Measurements from ENCODE around the gene TRIM17. TPM values are rescaled to one million over a fixed set of nuclear protein-coding genes. Genes with fewer than 3 reads are reported as not detected.

The TRIM17 gene
- total and polyA plus RNA-seq, 2 of the 13 experiments (the other 11 are each of a cell fraction or from before 2014, with no cell fraction given), result 0.32 to 0.64 TPM

GRCh38 chr1:228393811-228394570 is 22.7 kb downstream of the TRIM17 start:
- H3K9ac ChIP-seq (ENCODE audit: insufficient read depth, low read depth, low read length), result no peak overlapping the region
- TF ChIP-seq MAF1 (CRISPR knock-in tag; IDR thresholded peaks at IDR 0.05; ENCODE audit: borderline replicate concordance) (no peak), ZNF704 (CRISPR knock-in tag; IDR thresholded peaks at IDR 0.05; ENCODE audit: borderline replicate concordance) (no peak), TEF (CRISPR knock-in tag; IDR thresholded peaks at IDR 0.05) (no peak), STAG1 (CRISPR knock-in tag; IDR thresholded peaks at IDR 0.05) (no peak), RFX5 (IDR thresholded peaks at IDR 0.05; ENCODE audit: low read depth, low read length) (no peak), ZNF432 (CRISPR knock-in tag; IDR thresholded peaks at IDR 0.05; ENCODE audit: borderline replicate concordance) (no peak), ZNF431 (CRISPR knock-in tag; IDR thresholded peaks at IDR 0.05; ENCODE audit: borderline replicate concordance, low read depth) (no peak), RXRB (CRISPR knock-in tag; IDR thresholded peaks at IDR 0.05; ENCODE audit: borderline replicate concordance) (no peak), ZNF747 (CRISPR knock-in tag; IDR thresholded peaks at IDR 0.05; ENCODE audit: borderline replicate concordance) (no peak), TOE1 (CRISPR knock-in tag; IDR thresholded peaks at IDR 0.05) (no peak), ZNF546 (CRISPR knock-in tag; conservative IDR thresholded peaks at IDR 0.05) (no peak), RORA (CRISPR knock-in tag; IDR thresholded peaks at IDR 0.05) (no peak), MYNN (CRISPR knock-in tag; IDR thresholded peaks at IDR 0.05; ENCODE audit: low read depth) (no peak), ZNF280B (CRISPR knock-in tag; IDR thresholded peaks at IDR 0.05; ENCODE audit: borderline replicate concordance) (no peak), ZNF496 (CRISPR knock-in tag; IDR thresholded peaks at IDR 0.05; ENCODE audit: insufficient replicate concordance) (no peak), ZNF275 (CRISPR knock-in tag; IDR thresholded peaks at IDR 0.05; ENCODE audit: borderline replicate concordance) (no peak), NR3C1 (CRISPR knock-in tag; IDR thresholded peaks at IDR 0.05) (no peak), ZBTB38 (CRISPR knock-in tag; IDR thresholded peaks at IDR 0.05) (no peak)
- ChIA-PET CTCF (ENCODE audit: low intra/inter-chr PET ratio, low total read pairs) (no interaction called here), POLR2A (interaction anchor here (1.3 to 1.6 kb wide), 3 partner anchors 9 to 13 kb away, joined by 3 to 6 read pairs (median 5); partner anchors contain the start of gene TRIM11)
- peaks cover 16 to 45% of the 10 kb centered on the region in 2 experiments for H3K36me3 ChIP-seq (replicated peaks in 1 of 2; ENCODE audit: control insufficient read depth in 1 of 2, insufficient read depth in 2 of 2, low read length in 2 of 2)
- 95% methylated on average over 5 of the region's 9 CpGs for WGBS (ENCODE audit: low lambda C conversion rate)
- H4K20me1 ChIP-seq (ENCODE audit: insufficient read depth, low read length), result no peaks in the 10 kb centered on the region
- no TSS peak for BruUV-seq (replicated peaks)
- in situ Hi-C loops (cut with HindIII; ENCODE audit: extremely low pct_ligation_motif_present, low pct_unique_long_range_greater_than_20kb), result no loop called here
- FAIRE-seq (no peak), ATAC-seq (no peak), DNase-seq (ENCODE audit: low spot score) (no peak)
- H3K27ac ChIP-seq (ENCODE audit: extremely low read length, insufficient read depth, low read length), result no peak overlapping the region
- intact Hi-C loops (cut with micrococcal nuclease; ENCODE audit: unreplicated experiment), result no loop called here
- H3K79me2 ChIP-seq (ENCODE audit: insufficient read depth, low read length), result no peaks in the 10 kb centered on the region
- H3K4me3 ChIP-seq (replicated peaks in 1 of 3; ENCODE audit: insufficient read depth in 1 of 3, low read depth in 2 of 3, low read length in 3 of 3), result no peak overlapping the region
- no peaks in the 10 kb centered on the region for H3K9me3 ChIP-seq (ENCODE audit: low read length)
- H3K4me1 ChIP-seq (ENCODE audit: insufficient read depth, low read length), result peaks cover 9% of the 10 kb centered on the region
- H3K4me2 ChIP-seq (ENCODE audit: low read depth, low read length), result no peak overlapping the region
- no peak overlapping the region for H2AFZ ChIP-seq (ENCODE audit: low read length)
- H3K27me3 ChIP-seq (ENCODE audit: control insufficient read depth in 1 of 2, insufficient read depth in 2 of 2, low read length in 2 of 2), result no peaks in the 10 kb centered on the region
